Sigmoid colon (tissue), 7 donors: ENCODE data around the gene DDO. TPM values are rescaled to one million over a fixed set of nuclear protein-coding genes. Genes with fewer than 3 reads are reported as not detected.

ENCODE experiments used
- DNase-seq: peaks from one replicate; pipeline ENCODE4 v3.0.0-alpha.2; 2019
- H3K27ac ChIP-seq, 4 donors: fragments of 200-600 bp; sonication (generic); one replicate each; pipeline ENCODE4 v1.5.1; 2016 to 2019; ENCODE audit warnings: mild to moderate bottlenecking in 1 of 4
- H3K27me3 ChIP-seq, 3 donors: fragments of 200-600 bp; sonication (generic); one replicate each; pipeline ENCODE4 v1.5.1; 2019; ENCODE audit warnings: mild to moderate bottlenecking in 1 of 3
- H3K36me3 ChIP-seq, 4 donors: fragments of 200-600 bp; sonication (generic); one replicate each; pipeline ENCODE4 v1.5.1; 2016 to 2019
- H3K4me1 ChIP-seq, 4 donors: fragments of 200-600 bp; sonication (generic); one replicate each; pipeline ENCODE4 v1.5.1; 2017 to 2019
- H3K4me3 ChIP-seq, 4 donors: fragments of 200-600 bp; sonication (generic); one replicate each; pipeline ENCODE4 v1.5.1; 2017 to 2019; ENCODE audit warnings: mild to moderate bottlenecking in 2 of 4, moderate library complexity in 1 of 4
- H3K9me3 ChIP-seq, 4 donors: fragments of 200-600 bp in 3 of 4; sonication (generic) in 3 of 4; one replicate each; pipeline versions ENCODE4 v1.5.1 to v1.6.1; 2013 to 2019
- EP300 ChIP-seq, 4 donors: sonication (generic); formaldehyde crosslinking; IDR thresholded peaks; one replicate each; pipeline ENCODE4 v1.6.1; 2017; ENCODE audit warnings: antibody characterized with exemption in 4 of 4
- POLR2A ChIP-seq, 2 donors: fragments of 450-650 bp; IDR thresholded peaks; one replicate each; pipeline ENCODE4 v1.6.1; 2016; ENCODE audit warnings: antibody characterized with exemption in 2 of 2, mild to moderate bottlenecking in 2 of 2, moderate library complexity in 2 of 2
- POLR2AphosphoS5 ChIP-seq, 4 donors: sonication (generic); formaldehyde crosslinking; IDR thresholded peaks; one replicate each; pipeline ENCODE4 v1.6.1; 2017; ENCODE audit warnings: antibody characterized with exemption in 4 of 4
- WGBS, 2 donors: extraction: QIAGEN DNeasy Blood & Tissue Kit; methylation state at CpG; one replicate each; pipeline ENCODE4 v1.1.7; 2013; 5-methylcytosine and 5-hydroxymethylcytosine counted together
- intact Hi-C: fragments of 100-400 bp; cut with DNase I; formaldehyde crosslinking; loops from one replicate; pipeline ENCODE4 v1.15.1; 2023
- polyA plus RNA-seq, 3 donors: library from polyadenylated mRNA; stranded (reverse); fragments of 200-250 nt; gene quantifications; one replicate each; pipeline ENCODE4 v1.2.3, GENCODE V29; 2013
- total RNA-seq, 4 donors: library from RNA; depleted of rRNA; stranded (reverse); fragments of >200 nt; gene quantifications; one replicate each; pipeline ENCODE4 v1.1.0, GENCODE V29; 2016
- TF ChIP-seq, protein P1 (sequence below), 4 experiments: fragments of 450-650 bp in 3 of 4; fragments of 200-600 bp in 1 of 4; IDR thresholded peaks; one replicate each; pipeline ENCODE4 v1.5.1; 2016 to 2019; ENCODE audit warnings: antibody characterized with exemption in 4 of 4, mild to moderate bottlenecking in 3 of 4, moderate library complexity in 2 of 4
- donor health status: healthy with polysubstance abuse.
- donor health status: Bipolar disorder and iron deficiency.
- donor health status: healthy.

The DDO gene
- total and polyA plus RNA-seq, 7 donors: 0.96 to 3.6 (median 2.2) TPM

DNA sequence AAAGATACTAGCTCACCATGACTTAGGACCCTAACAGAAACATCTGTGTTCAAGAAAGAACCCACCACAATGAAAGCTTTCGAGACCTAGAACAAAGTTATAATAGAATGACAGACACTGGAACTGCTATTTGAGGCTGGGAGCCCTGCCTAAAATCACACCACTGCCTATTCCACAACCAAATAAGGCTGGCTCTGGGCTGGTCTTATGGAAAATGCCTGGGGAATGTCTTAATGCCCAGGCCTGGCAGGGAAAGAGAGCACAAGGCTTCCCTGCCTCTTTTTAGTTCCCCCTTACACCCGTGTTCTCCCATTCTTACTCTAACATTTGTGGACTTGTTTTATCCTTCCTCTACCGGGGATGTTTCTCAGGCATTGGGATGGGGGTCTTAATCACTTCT, 51.6 kb downstream of the DDO start:
- Histone ChIP-seq H3K27me3 (no peaks in the 10 kb centered on the region), H3K27ac (peak overlapping the region; percentile 72 to 83 (median 81)), H3K36me3 (no peaks in the 10 kb centered on the region), H3K4me1 (peaks cover 0 to 39% (median 32%) of the 10 kb centered on the region in 4 donors), H3K9me3 (no peaks in the 10 kb centered on the region), H3K4me3 (no peak overlapping the region)
- WGBS, 2 donors: 85 to 92% methylated on average over 3 of the region's 3 CpGs
- DNase-seq: peak; percentile 85
- peak; percentile 6 to 47 (median 26) for TF ChIP-seq EP300 (IDR thresholded peaks at IDR 0.05)
- peak; percentile 70 to 74 (median 73) for TF ChIP-seq POLR2AphosphoS5 (IDR thresholded peaks at IDR 0.05)
- no peak for TF ChIP-seq POLR2A (IDR thresholded peaks at IDR 0.05)
- intact Hi-C loops: loop anchor here (2.0 to 10.0 kb wide), 2 partner anchors 25 to 189 kb away; partner anchors contain the start of gene WASF1

DNA sequence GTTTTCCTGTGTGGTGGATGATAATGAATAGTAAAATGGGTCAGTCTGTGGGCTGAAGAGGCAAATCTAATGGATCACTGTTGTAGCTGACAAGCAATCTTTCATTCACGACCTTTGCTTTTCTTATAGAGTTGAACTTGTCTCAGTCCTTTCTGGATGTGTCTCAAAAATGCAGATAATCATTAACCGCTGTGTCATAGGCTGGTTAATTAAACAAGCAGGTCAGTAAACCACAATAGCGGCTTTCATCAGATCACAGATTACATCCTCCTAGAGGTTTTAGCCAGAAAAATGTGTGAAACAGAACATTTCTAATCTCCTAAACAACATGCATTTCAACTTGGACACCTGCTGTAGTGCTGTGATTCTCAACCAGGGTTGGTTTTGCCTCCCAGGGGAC, 54.7 kb downstream of the DDO start:
- peaks cover 0 to 50% (median 46%) of the 10 kb centered on the region in 4 donors for H3K4me1 ChIP-seq
- H3K27ac ChIP-seq: peak overlapping the region in 3 of 4 donors; percentile 93 to 98 (median 97)
- H3K9me3 ChIP-seq: no peaks in the 10 kb centered on the region
- H3K4me3 ChIP-seq: no peak overlapping the region
- no peaks in the 10 kb centered on the region for H3K36me3 ChIP-seq
- WGBS, 2 donors: 13 to 71% methylated on average over 3 of the region's 3 CpGs
- TF ChIP-seq POLR2A (IDR thresholded peaks at IDR 0.05) (no peak), EP300 (IDR thresholded peaks at IDR 0.05) (no peak), POLR2AphosphoS5 (IDR thresholded peaks at IDR 0.05) (no peak)
- TF ChIP-seq, protein P1, sequence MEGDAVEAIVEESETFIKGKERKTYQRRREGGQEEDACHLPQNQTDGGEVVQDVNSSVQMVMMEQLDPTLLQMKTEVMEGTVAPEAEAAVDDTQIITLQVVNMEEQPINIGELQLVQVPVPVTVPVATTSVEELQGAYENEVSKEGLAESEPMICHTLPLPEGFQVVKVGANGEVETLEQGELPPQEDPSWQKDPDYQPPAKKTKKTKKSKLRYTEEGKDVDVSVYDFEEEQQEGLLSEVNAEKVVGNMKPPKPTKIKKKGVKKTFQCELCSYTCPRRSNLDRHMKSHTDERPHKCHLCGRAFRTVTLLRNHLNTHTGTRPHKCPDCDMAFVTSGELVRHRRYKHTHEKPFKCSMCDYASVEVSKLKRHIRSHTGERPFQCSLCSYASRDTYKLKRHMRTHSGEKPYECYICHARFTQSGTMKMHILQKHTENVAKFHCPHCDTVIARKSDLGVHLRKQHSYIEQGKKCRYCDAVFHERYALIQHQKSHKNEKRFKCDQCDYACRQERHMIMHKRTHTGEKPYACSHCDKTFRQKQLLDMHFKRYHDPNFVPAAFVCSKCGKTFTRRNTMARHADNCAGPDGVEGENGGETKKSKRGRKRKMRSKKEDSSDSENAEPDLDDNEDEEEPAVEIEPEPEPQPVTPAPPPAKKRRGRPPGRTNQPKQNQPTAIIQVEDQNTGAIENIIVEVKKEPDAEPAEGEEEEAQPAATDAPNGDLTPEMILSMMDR (IDR thresholded peaks at IDR 0.05): no peak
- intact Hi-C loops: loop anchor here (10.0 kb wide), 1 partner anchor 186 kb away; the partner anchor contains the start of gene WASF1
- no peak for DNase-seq
- H3K27me3 ChIP-seq: no peaks in the 10 kb centered on the region

DNA sequence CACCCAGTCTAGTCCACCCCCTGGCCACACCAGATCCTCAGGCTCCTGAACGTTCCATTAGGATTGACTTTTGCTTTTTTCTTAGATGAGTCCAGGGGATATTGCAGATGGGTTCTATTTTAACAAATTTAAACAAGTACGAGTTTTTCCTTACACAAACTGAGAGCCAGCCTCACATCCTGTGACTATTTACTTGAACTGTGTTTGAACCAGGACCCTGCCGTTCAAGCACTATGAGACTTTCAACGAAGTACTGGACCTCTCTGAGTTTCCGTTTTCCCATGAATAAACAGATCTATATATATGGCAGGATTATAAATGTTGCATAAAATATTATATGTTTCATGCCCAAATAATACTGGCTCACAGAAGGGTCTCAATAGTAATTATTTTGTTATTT, 55.8 kb downstream of the DDO start:
- Histone ChIP-seq H3K4me3 (no peak overlapping the region), H3K36me3 (no peaks in the 10 kb centered on the region), H3K9me3 (no peaks in the 10 kb centered on the region), H3K27me3 (no peaks in the 10 kb centered on the region), H3K27ac (peak overlapping the region; percentile 93 to 98 (median 95)), H3K4me1 (peaks cover 0 to 54% (median 50%) of the 10 kb centered on the region in 4 donors)
- intact Hi-C loops: loop anchor here (2.0 to 10.0 kb wide), 2 partner anchors 31 to 515 kb away; partner anchors contain the start of gene AMD1
- WGBS, 2 donors: 77 to 79% methylated on average over 5 of the region's 5 CpGs
- DNase-seq: no peak
- TF ChIP-seq POLR2AphosphoS5 (IDR thresholded peaks at IDR 0.05) (no peak), EP300 (IDR thresholded peaks at IDR 0.05) (no peak), POLR2A (IDR thresholded peaks at IDR 0.05) (no peak)
- TF ChIP-seq, protein P1 (IDR thresholded peaks at IDR 0.05): no peak

DNA sequence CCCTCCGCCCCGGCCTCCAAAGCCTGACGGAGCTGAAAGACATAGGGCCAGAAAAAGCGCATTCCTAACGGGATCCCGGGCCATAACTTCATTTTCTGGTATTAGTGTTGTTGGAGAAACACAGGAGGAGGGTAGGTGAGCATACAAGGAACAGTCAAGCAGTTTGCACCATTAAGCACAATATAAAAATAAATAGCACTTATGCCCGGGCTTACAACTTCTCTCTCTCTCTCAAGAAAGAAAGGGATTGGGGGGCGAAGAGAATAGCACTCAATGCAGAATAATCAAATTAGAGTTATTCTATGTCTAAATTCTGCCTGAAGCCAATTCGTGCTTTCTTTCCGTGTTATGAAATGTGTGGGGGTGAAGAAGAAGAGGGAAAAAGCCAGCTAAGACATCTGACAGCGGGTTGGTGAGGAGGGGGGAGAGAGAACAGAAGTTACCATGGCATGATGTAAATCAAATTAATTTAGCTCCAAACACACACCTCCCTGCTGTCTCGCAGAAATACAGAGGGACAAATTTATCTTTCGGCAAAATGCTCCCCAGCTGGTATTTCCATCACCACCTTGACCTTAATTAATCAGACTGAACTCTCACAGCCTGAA, 56.7 kb downstream of the DDO start:
- 49 to 58% methylated on average over 13 of the region's 13 CpGs for WGBS, 2 donors
- Histone ChIP-seq H3K36me3 (no peaks in the 10 kb centered on the region), H3K9me3 (no peaks in the 10 kb centered on the region), H3K4me1 (peaks cover 0 to 54% (median 50%) of the 10 kb centered on the region in 4 donors), H3K27me3 (no peaks in the 10 kb centered on the region), H3K27ac (peak overlapping the region; percentile 93 to 98 (median 95)), H3K4me3 (peak overlapping the region; percentile 56 to 74 (median 68))
- DNase-seq: no peak
- TF ChIP-seq POLR2A (IDR thresholded peaks at IDR 0.05) (no peak), POLR2AphosphoS5 (IDR thresholded peaks at IDR 0.05) (peak in 1 of 4 donors; percentile 30)
- intact Hi-C loops: loop anchor here (2.0 to 10.0 kb wide), 2 partner anchors 30 to 516 kb away; partner anchors contain the start of gene AMD1

DNA sequence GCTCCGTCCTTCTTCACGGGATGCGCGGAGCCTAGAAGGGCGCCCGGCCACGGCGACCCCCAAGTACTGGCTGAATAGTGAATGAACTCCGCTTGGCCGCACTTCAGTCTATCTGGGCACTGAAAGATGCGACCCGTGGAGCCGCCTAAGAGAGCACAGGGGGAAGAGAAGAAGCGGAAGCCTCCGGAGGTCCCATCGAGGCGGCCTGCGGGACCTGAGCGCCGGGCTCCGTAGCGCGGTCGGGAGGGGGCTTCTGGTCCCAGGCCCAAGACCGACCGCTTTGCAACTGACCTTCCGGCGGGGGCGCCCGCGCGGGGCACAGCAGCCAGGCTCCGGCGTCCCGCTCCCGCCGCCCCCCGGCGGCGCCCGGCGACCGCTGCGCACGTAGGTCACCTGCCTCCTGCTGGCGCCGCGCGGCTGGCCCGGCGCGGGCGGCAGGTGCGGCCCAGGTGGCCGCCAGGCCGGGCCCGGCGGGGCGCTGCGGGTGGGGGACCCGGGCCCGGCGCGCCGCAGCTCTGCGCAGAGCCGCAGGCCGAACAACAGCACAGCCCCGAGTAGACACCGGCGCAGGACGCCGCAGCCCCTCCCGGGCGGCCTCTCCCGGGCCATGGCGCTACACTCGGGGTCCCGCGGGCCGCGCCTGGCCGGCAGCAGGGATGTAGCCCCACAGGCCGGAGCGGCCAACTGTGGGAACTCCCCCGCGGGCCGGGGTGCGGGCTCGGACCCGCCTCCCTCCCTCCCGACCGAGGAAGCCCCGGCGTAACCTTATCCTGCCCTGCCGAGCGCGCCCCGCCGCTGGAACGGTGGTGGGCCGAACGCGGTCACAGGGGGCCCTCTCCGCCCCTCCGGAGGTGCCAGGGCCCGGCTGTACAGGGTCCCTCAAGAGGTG, 57.5 kb downstream of the DDO start, which contains the start of gene METTL24:
METTL24 (minus strand) TSS at position 686 of the 889 bp plus-strand sequence; CDS start at position 609, 77 bp downstream.
- H3K4me3 ChIP-seq: peak within 1 kb of the TSS; percentile 56 to 74 (median 68)
- H3K4me1 ChIP-seq: peaks cover 0 to 54% (median 52%) of the 10 kb centered on the region in 4 donors
- WGBS, 2 donors: 1 to 2% methylated on average over 107 of the region's 107 CpGs
- no peaks in the 10 kb centered on the region for H3K9me3 ChIP-seq
- peak in 2 of 4 donors; percentile 17 to 54 for TF ChIP-seq POLR2AphosphoS5 (IDR thresholded peaks at IDR 0.05)
- no peak for TF ChIP-seq EP300 (IDR thresholded peaks at IDR 0.05)
- intact Hi-C loops: loop anchor here (2.0 to 10.0 kb wide), 2 partner anchors 29 to 517 kb away; partner anchors contain the start of gene AMD1
- H3K36me3 ChIP-seq: no peaks in the 10 kb centered on the region
- no peak for DNase-seq
- no peaks in the 10 kb centered on the region for H3K27me3 ChIP-seq
- peak within 1 kb of the TSS; percentile 93 to 98 (median 95) for H3K27ac ChIP-seq
